GM12891 (cell line): ENCODE measurements around the gene SLC25A21.

Experiments used
- POLR2A ChIP-seq: IDR thresholded peaks from 2 replicates; pipeline ENCODE4 v1.6.1; 2011; ENCODE audit warnings: low read depth, low read length, control low read depth
- POLR2AphosphoS5 ChIP-seq: IDR thresholded peaks from 2 replicates; pipeline ENCODE4 v1.6.1; 2011; ENCODE audit warnings: low read depth, low read length, control low read depth
- POU2F2 ChIP-seq: IDR thresholded peaks from 2 replicates; pipeline ENCODE4 v1.6.1; 2011; ENCODE audit warnings: low read depth, mild to moderate bottlenecking, control low read depth, low read length, moderate library complexity
- SPI1 ChIP-seq: IDR thresholded peaks from 2 replicates; pipeline ENCODE4 v1.6.1; 2011; ENCODE audit warnings: low read depth, low read length, control low read depth
- TAF1 ChIP-seq: IDR thresholded peaks from 2 replicates; pipeline ENCODE4 v1.6.1; 2011; ENCODE audit warnings: low read depth, low read length, control low read depth

- TF ChIP-seq POLR2A (no peak), POLR2AphosphoS5 (no peak), SPI1 (no peak), TAF1 (no peak), POU2F2 (no peak)
Observed at GRCh38 chr14:36827861-36828260, 344.5 kb downstream of the SLC25A21 start.
